ENCODE results near the gene RELL1.

Gene RELL1

DNA sequence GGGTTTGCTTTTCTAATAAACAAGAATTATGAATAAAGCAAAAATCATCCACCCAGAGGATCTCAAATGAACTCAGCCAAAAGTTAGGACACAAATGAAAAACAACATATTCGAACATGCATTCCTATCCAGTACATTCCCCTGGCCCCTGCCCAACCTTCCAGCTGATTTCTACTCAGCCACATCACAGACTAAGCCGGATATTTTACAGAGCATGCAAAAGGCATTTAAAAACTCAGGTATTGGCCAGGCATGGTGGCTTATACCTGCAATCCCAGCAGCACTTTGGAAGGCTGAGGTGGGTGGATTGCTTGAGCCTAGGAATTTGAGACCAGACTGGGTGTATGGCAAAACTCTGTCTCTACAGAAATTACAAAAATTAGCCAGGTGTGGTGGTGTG lies 54.6 kb downstream of the RELL1 start:
- no peak for DNase-seq

DNA sequence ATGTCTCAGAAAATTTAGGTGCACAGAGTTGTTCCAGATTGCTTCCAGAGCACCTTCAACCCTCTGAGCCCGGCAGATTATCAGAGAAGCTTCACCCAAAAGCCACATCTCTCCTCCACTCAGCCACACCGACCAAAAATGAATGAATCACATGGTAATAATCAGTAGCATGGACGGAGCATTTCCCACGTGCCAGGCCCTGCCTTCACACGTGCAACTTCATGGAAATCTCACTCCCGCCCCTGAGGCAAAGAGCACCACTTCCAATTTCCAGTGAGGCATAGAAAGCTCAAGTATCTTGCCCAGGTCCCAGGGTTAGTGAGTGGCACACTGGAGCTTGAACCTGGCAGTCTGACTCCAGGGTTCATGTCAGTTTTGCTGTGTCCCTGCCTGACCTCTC lies 56.5 kb downstream of the RELL1 start:
- DNase-seq = no peak

DNA sequence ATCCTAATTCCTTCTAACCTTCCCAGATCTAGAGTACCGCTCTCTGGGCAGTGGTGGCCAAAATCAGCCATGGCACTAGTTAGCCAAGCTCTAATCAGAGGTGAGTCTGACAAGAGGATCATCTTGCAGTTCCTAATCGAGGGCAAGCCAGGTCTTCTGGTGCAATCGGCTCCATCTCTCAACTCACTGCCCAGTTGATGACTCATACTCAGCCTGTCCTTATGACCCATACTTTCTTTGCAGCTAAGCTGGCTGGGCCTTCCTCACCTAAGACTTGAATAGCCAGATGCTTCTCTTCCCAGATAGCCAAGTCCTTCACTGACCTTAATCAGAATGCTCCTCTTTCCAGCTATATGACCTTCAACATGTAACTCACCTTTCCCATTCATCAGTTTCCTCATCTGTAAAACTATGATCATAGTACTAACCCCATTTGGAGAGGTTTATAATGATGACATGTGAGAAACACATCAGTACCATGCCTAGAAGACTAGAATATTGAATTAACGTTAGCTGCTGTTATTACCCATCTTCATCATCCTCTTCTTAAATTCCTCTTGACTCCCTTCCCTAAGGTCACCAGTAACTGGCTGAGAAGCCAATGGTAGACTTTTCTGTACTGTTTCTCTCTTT lies 57.1 kb downstream of the RELL1 start:
- DNase-seq = no peak

DNA sequence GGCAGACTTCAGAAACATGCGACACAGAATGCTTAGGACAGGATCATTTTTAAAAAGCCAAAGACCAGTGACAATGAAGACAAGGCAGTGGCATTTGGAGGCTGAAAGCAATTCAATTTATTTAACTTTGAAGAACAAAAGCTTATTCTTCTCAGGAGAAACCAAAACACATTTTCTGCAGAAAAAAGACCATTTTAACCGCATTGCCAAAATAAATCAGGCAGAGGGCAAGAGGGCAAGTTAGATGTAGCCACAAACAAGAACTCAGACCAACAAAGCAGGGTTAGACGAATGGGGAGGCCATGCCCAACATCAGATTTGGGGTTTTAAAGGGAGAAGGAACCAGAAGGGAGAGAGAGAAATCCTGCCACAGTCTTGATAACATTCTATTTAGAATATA lies 58.9 kb downstream of the RELL1 start:
- DNase-seq = no peak

DNA sequence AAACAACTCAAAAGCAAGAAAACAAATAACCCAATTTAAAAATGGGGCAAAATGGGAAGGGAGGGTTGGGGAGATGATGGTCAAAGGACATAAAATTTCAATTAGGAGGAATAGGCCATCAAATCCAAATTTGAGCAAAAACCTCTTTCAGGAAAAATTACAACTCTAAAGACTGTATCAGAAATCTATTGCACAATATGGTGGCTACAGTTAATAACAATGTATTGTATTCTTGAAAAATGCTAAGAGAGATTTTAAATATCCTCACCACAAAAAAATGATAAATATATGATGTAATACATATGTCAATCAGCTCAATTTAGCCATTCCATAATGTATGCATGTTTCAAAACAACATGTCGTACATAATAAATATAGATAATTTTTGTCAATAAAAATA lies 60.7 kb downstream of the RELL1 start:
- no peak for DNase-seq

DNA sequence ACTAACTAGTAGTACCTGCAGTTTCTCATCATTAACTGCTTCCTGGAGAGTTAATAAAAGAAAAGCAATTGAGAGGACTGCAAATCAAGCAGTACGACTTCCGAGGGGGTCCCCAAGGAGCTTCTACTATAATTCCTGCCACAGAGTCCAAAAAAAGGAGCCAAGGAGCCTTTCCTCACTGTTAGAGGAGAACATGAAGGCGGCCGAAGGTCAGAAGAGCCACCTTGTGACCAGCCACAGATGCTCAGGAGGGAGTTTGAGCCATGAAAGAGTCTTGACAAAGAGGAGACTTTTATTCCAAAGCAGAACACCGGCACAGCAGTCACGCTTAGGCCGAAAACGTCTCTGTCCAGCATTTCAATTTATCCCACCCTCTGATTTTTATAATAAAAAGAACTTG lies 62.2 kb downstream of the RELL1 start:
- no peak for DNase-seq

DNA sequence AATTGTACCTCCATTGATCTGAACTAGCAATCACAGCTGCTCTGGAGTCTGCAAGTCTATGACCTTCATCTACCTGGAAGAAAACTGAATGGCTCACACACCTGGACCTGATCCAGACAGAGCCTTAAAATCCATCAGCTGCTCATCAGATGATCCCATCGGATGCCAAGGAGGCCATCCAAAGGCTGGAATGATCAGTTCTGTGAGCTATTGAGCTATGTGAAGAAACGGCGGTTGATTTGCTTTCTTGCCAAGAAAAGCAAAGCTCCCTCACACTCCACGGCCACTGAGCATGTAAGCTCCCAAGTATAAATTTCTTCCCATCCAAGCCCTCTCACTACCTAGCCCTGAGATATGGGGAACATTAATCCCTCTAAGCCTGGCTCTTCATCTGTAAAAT lies 63.1 kb downstream of the RELL1 start:
- no peak for DNase-seq

DNA sequence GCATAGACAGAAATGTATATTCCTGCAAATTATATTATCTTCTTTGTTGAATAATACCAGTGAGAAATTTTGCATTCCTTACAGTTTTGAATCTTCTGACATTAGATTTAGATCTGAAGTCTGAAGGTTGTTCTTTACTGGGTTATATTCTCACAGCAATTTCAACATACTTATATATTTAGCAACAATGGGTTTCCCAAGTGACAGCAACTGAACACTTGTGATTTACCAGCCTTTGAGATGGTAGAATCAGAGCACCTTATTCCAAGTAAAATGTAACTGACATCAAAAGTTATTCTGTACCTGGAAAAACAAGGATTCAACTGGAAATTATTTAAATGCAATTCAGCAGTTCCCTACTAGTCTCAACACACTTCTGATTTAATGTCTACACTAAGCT lies 66.0 kb downstream of the RELL1 start:
- no peak for DNase-seq

DNA sequence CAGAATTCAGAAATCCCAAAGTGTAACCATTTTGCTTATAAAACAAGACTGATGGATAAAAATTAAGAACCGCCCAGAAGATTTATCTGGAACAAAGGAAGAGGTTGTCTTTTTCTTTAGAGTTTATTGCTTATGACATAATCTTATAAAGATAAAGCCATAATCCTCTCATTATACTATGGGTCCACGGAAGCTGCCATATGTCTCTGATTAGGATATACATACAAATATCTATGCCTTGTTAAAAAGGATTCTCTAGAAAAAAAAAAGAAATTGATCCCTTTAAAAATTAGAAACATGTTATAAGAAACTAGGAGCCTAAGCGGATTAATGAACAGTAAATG lies 70.5 kb downstream of the RELL1 start:
- no peak for DNase-seq

DNA sequence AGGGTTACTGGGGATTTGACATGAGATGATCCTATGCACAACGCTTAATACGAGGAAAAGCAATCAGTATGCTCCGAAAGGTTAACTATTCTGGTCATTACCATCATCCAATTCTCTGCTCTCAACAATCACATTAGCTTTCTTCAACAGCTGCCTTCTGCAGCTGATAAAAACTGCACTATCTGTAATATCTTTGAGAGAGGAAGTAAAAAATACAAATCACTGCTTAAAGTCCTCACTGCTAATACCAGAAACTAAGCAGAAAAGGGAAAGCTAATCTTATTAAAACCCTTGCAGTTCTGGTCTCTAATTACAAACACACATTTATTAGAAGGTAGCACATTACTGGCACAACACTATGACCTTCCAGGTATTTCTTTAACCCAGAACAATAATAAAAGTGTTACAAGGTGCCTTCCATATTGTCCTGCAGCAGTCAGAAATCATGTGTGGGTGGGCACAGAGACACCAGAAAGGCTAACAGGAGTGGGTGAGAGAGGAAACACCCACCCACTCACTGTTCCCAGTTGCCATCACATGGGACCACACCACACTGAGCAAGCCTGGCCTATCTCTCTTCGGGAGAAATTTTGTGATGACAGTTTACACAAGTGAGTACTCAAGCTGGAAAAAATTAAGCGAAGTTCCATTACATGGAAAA lies 71.0 kb downstream of the RELL1 start:
- no peak for DNase-seq

DNA sequence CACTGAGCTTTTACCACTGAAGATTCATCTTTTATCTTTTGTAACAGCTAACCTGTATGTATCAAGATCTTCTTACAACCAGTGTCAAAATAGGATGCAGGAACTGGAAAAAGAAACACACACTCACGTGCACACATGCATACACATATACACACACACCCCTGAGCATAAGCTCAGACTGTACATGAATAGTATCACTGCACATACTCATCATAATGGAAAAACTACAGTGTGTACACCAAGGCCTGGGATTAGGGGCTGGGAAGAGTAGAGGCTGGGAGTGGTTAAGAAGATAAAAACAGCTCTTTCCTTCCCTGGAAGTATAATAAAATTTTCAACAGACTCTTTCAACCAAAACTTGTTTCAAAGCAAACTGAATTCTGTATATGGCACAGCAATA lies 73.4 kb downstream of the RELL1 start:
- no peak for DNase-seq

DNA sequence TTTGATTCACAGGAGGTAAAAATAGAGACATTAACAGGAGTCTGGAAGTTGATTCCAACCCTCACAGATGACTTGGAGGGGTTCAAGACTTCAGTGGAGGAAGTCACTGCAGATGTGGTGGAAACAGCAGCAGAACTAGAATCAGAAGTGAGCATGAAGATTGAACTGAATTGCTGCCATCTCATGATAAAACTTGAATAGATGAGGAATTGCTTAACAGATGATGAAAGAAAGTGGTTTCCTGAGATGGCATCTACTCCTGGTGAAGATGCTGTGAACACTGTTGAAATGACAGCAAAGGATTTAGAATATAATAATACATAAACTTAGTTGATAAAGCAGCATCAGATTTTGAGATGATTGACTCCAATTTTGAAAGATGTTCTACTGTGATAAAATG lies 76.5 kb downstream of the RELL1 start:
- no peak for DNase-seq

DNA sequence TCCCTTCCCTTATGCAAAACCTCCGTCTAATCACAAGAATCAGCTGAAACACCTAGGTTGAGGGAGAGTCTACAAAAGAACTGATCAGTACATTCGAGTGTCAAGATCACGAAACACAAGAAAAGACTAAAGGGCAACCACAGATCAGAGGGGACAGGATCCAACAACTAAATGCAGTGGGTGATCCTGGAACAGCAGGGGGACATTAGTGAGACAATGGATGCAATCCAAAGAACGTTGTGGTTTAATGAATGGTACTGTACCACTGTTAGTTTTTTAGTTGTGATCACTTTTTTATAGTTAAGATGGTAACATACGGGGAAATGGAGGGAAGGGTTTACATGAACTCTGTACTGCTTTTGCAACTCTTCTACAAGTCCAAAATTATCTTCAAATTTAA lies 79.2 kb downstream of the RELL1 start:
- DNase-seq = no peak

DNA sequence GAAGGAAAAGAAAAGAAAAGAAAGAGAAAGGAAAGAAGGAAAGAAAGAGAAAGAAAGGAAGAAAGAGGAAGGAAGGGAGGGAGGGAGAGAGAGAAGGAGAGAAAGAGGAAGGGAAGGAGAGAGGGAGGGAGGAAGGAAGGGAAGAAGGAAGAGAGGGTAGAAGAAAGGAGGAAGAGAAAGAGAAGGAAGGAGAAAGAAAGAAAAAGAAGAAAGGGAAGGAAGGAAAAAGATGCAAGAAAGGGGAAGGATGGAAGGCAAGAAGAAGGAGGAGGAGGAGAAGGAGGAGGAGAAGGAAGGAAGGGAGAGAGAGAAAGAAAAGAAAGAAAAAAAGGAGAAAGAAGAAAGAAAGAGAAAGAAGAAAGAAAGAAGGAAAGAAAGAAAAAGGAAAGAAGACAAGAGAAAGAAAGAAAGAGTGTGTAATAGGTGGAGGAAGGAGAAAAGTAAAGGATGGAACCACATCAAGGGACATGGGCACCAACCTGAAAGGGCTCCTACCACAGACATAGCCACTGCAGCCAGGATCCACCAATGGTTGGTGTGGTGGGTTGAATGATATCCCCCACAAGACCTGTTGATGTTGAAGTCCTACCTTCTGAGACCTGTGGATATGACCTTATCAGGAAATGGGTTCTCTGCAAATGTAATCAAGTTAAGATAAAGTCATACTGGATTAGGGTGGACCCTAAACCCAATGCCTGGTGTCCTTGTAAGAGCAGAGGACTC lies 80.2 kb downstream of the RELL1 start:
- DNase-seq = no peak

DNA sequence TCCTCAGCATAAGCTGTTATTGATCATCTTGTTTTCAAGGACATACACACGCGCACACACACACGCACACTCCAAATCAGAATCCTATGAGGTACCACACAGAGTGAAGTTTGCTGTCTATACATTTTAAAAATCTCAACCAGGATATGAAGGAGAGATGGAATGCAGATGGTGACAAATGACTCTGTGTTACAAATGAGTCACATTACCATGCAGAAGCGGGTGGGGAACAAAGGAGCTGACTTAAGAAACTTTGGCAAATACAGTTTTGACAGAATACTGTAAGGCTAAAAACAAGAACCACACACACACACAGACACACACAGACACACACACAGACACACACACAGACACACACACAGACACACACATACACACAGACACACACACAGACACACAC lies 81.7 kb downstream of the RELL1 start:
- DNase-seq = no peak

DNA sequence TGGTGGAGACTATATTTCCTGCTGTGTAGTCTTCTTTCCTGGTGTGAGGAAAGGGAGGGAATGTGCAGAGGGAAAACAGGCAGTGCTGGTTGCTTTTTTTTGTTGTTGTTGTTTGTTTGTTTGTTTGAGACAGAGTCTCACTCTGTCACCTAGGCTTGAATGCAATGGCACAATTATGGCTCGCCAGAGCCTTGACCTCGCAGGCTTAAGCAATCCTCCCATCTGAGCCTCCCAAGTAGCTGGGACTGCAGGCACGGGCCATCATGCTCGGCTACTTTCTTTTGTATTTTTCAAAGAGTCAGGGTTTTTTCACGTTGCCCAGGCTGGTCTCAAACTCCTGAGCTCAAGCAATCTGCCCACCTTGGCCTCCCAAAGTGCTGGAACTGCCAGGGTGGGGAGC lies 82.5 kb downstream of the RELL1 start:
- no peak for DNase-seq

DNA sequence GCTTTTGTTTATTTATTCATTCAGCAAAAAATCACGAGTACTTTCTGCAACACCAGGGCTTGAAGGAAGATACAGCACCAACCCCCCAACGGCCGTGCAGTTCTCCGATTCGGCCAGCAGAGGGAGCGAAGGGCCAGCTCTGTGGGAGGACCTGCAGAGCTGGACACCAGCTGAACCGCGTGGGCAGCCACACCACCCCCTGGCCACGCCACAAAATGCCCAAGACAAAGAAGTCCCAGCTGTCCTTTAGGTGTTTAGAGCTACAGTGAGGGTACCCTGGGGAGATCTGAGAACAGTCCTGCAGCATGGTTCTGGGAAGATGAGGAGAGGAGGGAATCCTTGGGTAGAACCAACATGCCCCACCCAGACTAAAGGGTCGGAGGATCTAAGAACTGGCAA lies 83.1 kb downstream of the RELL1 start:
- peak; percentile 60 for DNase-seq

DNA sequence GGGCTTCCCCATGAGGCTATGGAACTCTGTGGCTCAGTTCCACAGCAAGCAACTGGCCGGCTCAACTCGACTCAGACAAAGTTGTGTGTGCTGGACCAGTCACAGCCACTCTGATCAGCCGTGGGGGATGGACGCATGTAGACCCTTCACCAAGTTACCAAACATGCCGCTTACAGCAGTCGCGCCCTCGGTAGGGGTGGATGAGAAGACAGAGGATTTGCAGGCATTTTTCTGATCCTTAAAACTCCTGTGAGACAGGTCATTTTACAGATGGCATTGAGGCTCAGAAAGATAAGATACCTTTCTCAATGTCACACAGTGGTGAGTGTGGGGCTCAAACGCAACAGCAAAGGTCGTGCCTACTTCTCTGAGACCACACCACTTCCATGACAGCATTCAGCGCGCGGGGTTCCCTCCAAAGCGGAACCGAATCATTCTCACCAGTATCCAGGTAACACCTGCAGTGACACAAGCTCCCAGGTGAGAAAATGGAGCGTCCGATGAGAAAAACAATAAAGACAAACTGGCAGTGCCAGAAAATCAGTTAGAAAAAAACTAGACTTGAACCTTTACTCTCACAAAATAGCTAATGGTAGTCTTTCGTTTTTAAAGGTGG lies 83.6 kb downstream of the RELL1 start:
- no peak for DNase-seq

DNA sequence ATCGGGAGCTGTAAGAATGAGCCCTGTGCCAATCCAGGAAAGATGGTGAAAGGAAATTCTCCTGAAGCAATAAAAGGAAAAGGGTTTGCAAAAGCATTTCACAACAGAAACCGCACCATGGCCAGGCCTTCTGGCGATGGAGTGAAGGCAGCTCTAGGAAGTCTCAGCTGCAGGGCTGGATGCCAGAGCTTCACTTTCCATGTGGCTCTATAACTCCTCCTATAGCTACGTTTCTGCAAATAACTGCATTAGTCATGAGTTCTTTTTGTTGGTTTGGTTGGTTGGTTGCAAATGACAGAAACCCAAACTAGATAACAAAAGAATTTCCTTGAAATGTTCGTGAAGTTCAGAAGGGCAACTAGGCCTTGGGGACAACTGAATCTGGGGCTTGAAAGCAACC lies 84.6 kb downstream of the RELL1 start:
- DNase-seq = no peak

DNA sequence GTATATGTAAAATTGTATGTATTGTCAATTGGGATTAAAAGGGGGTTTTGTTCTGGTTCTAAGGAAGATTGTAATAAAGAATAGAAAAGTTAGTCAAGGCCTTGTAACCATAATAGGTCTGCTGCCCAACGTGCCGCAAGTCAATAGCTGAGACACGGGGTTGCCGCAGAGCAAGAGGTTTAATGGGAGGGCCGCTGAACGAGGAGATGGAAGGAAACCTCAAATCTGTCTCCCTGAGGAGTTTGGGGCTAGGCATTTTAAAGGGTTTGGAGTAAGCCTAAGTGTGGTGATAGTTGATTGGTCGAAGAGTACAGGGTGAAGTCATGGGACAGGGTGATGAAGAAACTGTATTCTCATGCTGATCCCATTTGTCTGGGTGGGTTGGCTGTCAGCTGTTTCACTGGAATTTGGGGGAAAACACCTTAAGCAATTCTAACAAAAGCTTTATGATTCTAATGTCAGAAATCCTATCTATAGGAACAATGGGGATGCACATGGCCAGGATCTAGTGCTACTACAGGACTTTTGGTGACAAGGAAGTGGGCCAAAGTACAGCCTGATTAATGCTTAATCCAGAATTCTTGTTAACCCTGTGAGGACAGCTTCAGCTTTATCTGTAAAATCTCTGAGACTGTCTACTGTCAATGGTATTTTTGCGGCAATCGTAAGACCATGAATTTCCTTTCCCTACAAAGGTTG lies 86.9 kb downstream of the RELL1 start:
- DNase-seq = no peak

DNA sequence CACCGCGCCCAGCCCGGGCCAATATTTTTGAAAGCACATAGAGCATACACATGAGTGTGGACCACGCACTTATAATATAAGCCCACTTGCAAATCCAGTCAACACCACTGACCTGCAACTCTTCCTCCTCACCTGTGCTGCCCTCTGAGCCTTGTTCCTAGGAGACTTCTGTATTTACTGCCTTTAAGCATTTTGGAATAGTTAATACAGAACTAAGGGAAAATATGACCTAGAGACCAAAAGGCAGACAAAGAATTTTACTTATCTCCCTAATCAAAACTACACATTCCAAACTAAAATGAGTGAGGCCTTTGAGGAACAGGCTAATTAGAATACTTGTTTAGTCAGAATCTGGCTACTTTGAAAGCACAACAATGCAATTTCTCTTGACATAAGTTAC lies 89.1 kb downstream of the RELL1 start:
- no peak for DNase-seq

DNA sequence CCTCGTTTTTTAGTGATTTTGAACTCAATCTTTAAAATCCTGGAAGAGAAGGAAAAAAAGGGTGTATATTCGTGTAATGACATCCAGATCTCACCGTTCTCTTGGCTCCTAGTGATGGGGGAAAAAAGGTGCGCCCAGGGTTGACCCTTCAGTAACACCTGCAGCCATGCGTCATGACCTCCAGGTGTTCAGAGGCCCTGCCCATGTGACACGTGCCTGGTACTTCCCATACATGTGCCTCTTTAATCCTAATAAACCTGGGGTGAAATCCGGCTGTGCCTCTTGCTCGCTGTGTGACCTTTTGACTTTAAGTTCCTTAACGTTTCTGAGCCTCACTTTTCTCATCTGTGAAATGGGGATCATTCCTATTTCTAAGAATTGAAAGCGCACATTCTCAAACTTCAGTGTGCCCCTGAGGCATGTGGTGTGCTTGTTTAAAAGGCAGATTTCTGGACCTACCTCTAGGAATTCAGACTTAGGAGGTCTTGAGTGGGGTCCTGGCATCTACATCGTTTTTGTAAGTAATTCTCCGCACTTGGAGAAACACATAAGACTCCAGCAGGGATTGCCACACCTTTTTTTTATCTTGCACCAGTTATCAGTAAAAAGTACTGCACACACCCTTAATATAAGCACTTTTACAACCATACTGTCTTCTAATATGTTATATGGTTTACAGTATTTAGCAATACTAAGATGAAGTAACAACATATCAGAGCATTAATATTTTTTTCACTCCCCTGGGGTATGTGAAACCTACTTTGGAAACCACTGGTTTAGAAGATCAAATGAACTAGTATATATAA lies 90.1 kb downstream of the RELL1 start:
- DNase-seq = no peak

DNA sequence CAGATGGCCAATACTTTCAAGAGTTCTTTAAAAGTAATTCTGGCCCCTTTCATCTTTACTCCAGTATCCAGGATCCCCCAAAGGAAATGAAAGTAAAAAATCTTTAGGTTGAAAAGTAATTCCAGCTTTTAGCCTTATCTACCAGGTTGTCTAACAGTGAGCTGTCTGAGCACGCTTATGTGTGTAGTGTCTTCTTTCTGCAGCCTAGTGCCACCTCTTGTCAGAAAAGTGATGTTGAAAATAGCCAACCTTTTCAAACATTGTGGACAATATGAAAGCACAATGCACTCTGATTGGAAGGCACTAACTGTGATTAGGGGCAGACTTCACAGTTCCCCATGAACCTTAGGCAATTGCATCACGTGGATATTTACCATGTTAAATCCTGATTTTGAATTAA lies 92.1 kb downstream of the RELL1 start:
- DNase-seq = no peak

Data from effector CD8-positive, alpha-beta T cell (primary cell).